GM21447 (cell line): ENCODE results near the gene HMX3.
"Not testable (repeated sequence)": the region's sequence is repeated elsewhere in the genome, so short reads cannot be mapped to it uniquely, and the experiment has no call there.

ENCODE experiments used
- ATAC-seq: cut with Tn5 transposase; IDR thresholded peaks from one replicate; pipeline ENCODE4 v1.9.1; 2021; ENCODE audit not compliant: unreplicated experiment

HMX3 gene

DNA sequence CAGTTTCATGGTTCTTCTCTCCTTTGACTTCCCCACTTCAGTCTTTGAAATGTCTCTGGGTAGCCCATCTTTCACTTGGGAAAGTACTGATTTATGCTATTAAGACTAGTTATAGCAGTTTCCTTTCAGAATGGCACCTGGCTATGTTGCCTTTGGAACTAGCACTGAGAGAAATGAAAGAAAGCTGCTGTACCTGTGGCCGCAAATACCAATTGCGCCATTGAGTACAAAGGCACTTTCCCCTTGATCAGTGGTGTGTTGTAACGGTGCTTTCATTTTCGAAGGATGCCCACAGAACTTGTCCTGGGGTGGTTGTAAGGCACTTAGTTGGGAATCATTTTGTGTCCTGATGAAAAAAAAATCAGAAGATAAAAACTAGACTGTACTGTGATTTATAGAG lies 35.2 kb downstream of the HMX3 start:
- ATAC-seq = no peak

DNA sequence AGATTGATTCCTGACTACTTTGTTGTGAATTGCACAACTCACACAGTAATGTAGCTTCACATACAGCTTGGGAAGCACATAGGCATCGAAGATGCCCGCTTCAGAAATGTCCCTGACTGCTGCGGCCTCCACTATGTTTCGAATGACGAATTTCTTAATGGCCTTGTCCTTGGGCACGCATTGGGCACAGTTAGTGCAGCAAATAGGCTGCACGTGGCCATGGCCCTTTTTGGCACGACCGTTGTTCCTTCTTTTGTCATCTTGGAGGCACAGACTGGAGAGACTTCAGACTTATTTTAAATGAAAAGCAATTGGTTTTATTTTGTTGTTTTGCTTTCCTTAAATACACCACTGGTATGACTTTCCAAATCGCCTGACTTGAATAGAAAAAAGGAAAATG lies 35.8 kb downstream of the HMX3 start:
- not testable (repeated sequence) for ATAC-seq

DNA sequence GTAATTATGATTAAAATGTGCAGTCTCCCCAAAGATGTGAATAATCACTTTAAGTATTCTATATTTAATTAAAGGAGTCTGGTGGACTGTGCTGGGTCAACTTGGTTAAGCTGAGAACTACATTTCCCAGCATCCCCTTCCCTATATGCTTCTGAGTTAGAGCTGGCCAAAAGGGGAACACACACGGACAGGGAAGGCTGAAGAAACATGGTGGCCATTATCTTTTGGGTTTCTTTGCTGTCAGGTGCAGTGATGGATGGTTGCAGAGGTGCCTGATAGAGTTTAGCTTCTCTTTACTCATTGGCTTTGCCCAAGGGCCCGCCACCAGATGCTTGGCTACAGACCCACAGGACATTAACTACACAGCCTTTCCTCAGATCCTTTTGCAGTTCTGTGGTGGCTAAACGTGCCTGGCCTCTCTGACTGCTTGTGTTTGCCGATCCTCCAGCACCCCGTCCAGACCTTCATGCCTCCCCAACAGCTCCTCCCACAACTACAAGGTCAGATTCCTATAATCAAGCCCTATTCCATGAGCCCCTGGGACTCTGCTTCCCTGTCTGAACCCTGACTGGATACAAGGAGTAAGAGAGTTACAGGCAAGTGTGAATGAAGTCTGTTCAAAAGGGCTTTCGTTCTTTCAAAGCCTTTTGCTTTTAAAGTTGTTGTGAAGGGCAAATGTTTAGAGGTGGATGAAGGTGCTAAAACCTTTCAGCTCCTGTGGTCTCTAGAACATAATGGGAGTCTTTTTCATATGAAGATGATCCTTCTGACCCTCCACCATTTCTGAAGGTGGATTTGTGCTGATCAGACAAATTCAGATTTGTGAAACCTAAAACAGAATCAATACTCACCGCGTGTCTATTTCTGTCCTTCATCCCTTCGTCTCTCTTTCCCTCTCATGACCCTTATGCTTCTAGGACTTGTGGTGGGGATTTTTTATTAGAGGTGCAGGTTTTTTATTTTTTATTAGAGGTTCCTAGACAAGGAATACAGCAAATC lies 39.9 kb downstream of the HMX3 start:
- no peak for ATAC-seq

DNA sequence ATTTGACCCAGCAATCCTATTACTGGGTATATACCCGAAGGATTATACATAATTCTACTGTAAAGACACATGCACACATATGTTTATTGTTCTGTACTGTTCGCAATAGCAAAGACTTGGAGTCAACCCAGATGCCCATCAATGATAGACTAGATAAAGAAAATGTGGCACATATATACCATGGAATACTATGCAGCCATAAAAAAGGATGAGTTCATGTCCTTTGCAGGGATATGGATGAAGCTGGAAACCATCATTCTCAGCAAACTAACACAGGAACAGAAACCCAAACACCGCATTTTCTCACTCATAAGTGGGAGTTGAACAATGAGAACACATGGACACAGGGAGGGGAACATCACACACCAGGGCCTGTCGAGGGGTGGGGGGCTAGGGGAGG lies 42.6 kb downstream of the HMX3 start:
- ATAC-seq = not testable (repeated sequence)

DNA sequence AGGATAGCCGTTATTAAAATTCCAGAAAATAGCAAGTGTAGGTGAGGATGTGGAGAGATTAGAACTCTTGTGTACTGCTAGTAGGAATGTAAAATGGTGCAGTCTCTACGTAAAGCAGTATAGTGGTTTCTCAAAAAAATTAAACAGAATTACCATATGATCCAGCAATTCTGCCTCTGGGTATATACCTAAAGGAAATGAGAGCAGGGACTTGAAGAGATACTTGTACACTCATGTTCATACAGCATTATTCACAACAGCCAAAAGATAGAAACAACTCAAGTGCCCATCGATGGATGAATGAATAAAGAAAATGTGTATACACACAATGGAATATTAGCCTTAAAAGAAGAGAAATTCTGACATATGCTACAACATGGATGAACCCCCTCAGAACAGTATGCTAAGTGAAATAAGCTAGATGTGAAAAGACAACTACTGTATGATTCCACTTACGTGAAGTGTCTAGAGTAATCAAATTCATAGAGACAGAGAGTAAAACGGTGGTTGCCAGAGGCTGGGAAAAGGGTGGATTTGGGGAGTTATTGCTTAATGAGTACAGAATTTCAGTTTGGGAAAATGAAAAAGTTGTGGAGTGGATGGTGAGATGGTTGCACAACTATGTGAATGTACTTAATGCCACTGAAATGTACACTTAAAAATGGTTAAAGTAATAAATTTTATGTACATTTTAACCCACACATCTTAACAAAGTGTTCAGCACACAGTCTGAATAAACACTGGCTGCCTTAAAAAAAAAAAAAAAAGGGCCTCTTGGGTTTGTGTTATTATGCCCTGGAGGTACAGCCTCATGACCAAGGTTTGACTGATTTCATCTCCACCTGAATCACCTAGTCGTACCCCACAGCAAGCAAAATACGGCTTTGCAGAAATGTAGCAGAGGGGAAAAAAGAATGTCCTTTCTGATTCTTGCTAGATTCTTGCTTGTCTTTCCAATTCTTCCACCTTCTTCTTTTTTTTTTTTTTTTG lies 44.6 kb downstream of the HMX3 start:
- ATAC-seq = no peak

DNA sequence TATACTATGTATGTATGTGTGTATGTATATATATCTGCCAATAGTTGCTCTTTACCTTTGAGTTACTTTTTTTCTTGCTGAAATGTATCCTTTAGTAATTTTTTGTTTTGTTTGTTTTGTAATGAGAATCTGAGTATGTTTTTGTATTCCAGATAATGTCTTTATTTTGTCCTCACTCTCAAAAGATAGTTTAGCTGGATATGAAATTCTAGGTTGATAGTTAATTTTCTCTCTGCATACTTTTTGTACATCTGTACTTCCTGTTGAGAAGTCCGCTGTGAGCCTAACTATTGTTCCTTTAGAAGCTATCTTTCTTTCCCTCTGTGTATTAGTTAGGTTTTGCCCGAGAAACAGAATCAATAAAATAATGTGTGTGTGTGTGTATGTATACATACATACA lies 48.0 kb downstream of the HMX3 start:
- no peak for ATAC-seq

DNA sequence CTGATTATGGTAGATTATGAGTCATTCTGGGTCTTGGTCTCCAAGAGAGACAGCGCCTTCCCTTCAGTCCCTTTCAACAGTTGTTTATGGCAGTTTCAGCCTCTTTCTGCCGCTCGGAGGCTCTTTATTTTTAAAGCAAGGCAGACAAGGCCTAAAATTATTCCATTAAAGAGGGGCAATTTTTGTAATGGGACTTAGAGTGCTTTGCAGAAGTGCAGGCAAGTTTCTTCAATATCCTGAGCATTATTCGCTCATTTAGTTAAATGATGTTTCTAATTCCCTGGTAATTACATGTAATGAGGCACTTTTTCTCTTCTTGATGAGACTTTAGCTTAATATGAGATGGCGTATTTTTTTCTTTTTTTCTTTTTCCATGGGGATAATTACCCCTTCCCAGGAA lies 52.0 kb downstream of the HMX3 start:
- ATAC-seq = no peak
